GM23338 (cell line): ENCODE results near the gene CDK16. TPM values are rescaled to one million over a fixed set of nuclear protein-coding genes. Genes with fewer than 3 reads are reported as not detected.
A peak's percentile ranks its signal among the peaks of the same experiment; 100 is the strongest.

Experiments used
- ATAC-seq: fragments of 200-7000 bp; cut with Tn5 transposase; 3 replicates; pipeline ENCODE4 v1.9.1; 2020
- DNase-seq: peaks from one replicate; pipeline ENCODE4 v3.0.0-alpha.2; 2015; ENCODE audit warnings: low spot score
- H2AFZ ChIP-seq: fragments of 200-600 bp; sonication (generic); 2 replicates; pipeline ENCODE4 v1.8.0; 2016; ENCODE audit warnings: antibody characterized with exemption, mild to moderate bottlenecking, moderate library complexity
- H3F3A ChIP-seq: fragments of 200-600 bp; sonication (generic); replicated peaks from 2 replicates; pipeline ENCODE4 v1.8.0; 2017; ENCODE audit warnings: antibody characterized with exemption, mixed run types, low read depth
- H3K27ac ChIP-seq: fragments of 200-600 bp; sonication (generic); 2 replicates; pipeline ENCODE4 v1.6.1; 2016; ENCODE audit warnings: low read depth
- H3K27me3 ChIP-seq: fragments of 200-600 bp; sonication (generic); 2 replicates; pipeline ENCODE4 v1.8.0; 2016; ENCODE audit warnings: mild to moderate bottlenecking, mixed run types, moderate library complexity; ENCODE audit not compliant: insufficient read depth
- H3K36me3 ChIP-seq: fragments of 200-600 bp; sonication (generic); 2 replicates; pipeline ENCODE4 v1.8.0; 2016; ENCODE audit warnings: mild to moderate bottlenecking; ENCODE audit not compliant: insufficient read depth
- H3K4me1 ChIP-seq: fragments of 200-600 bp; sonication (generic); 2 replicates; pipeline ENCODE4 v1.8.0; 2016; ENCODE audit warnings: mild to moderate bottlenecking, moderate library complexity; ENCODE audit not compliant: insufficient read depth
- H3K4me2 ChIP-seq: fragments of 200-600 bp; sonication (generic); 2 replicates; pipeline ENCODE4 v1.7.1; 2017; ENCODE audit warnings: mixed run types
- H3K4me3 ChIP-seq: fragments of 200-600 bp; sonication (generic); 2 replicates; pipeline ENCODE4 v1.6.1; 2016; ENCODE audit warnings: mixed run types
- H3K79me2 ChIP-seq: fragments of 200-600 bp; sonication (generic); replicated peaks from 2 replicates; pipeline ENCODE4 v1.8.0; 2017; ENCODE audit warnings: mild to moderate bottlenecking; ENCODE audit not compliant: insufficient read depth
- H3K9me2 ChIP-seq: fragments of 200-600 bp; sonication (generic); 2 replicates; pipeline ENCODE4 v1.8.0; 2017; ENCODE audit not compliant: insufficient read depth
- H4K20me1 ChIP-seq: fragments of 200-600 bp; sonication (generic); replicated peaks from 2 replicates; pipeline ENCODE4 v1.8.0; 2017; ENCODE audit warnings: mild to moderate bottlenecking; ENCODE audit not compliant: insufficient read depth
- H3K27ac Mint-ChIP-seq: 2 replicates; pipeline ENCODE4 v1.8.0; 2020; ENCODE audit warnings: inconsistent platforms, mild to moderate bottlenecking, moderate library complexity, mixed read lengths
- H3K27me3 Mint-ChIP-seq: 3 replicates; pipeline ENCODE4 v1.8.0; 2022; ENCODE audit warnings: low read depth, mild to moderate bottlenecking, moderate library complexity, mixed read lengths, inconsistent platforms; ENCODE audit not compliant: insufficient read depth, poor library complexity
- H3K36me3 Mint-ChIP-seq: 3 replicates; pipeline ENCODE4 v1.8.0; 2021; ENCODE audit warnings: low read depth, mild to moderate bottlenecking, inconsistent platforms, moderate library complexity, mixed read lengths
- H3K4me1 Mint-ChIP-seq: 3 replicates; pipeline ENCODE4 v1.8.0; 2020; ENCODE audit warnings: mild to moderate bottlenecking, inconsistent platforms, mixed read lengths
- H3K4me3 Mint-ChIP-seq: 3 replicates; pipeline ENCODE4 v1.8.0; 2021; ENCODE audit warnings: moderate library complexity, mild to moderate bottlenecking, inconsistent platforms, mixed read lengths
- H3K9me3 Mint-ChIP-seq: 3 replicates; pipeline ENCODE4 v1.8.0; 2020; ENCODE audit warnings: moderate library complexity, mild to moderate bottlenecking, inconsistent platforms, mixed read lengths
- EZH2 ChIP-seq: fragments of 200-600 bp; sonication (generic); IDR thresholded peaks from one replicate; pipeline ENCODE4 v1.8.0; 2017; ENCODE audit warnings: antibody characterized with exemption, mild to moderate bottlenecking, low read depth; ENCODE audit not compliant: unreplicated experiment
- EZH2phosphoT487 ChIP-seq: fragments of 200-600 bp; sonication (generic); IDR thresholded peaks from one replicate; pipeline ENCODE4 v1.8.1; 2018; ENCODE audit warnings: antibody characterized with exemption; ENCODE audit not compliant: unreplicated experiment
- NANOG ChIP-seq: IDR thresholded peaks from 2 replicates; pipeline ENCODE4 v1.6.1; 2016; ENCODE audit warnings: antibody characterized with exemption, borderline replicate concordance
- POLR2AphosphoS5 ChIP-seq: IDR thresholded peaks from 2 replicates; pipeline ENCODE4 v1.6.1; 2016; ENCODE audit warnings: antibody characterized with exemption, low read depth
- STAT1 ChIP-seq: IDR thresholded peaks from one replicate; pipeline ENCODE4 v1.6.1; 2016; ENCODE audit warnings: antibody characterized with exemption; ENCODE audit not compliant: unreplicated experiment
- polyA plus RNA-seq: library from polyadenylated mRNA; unstranded; fragments of >200 nt; fragmentation: Nextera tagmentation; extraction: Ambion mirVana; gene quantifications from 2 replicates; pipeline ENCODE4 v1.2.1, GENCODE V29; 2016
- total RNA-seq: library from RNA; depleted of rRNA; stranded (reverse); fragments of >200 nt; shearing (Covaris generic); gene quantifications from 2 replicates; pipeline ENCODE4 v1.2.3, GENCODE V29; 2014
- TF ChIP-seq, protein P1 (sequence below): IDR thresholded peaks from one replicate; pipeline ENCODE4 v1.6.1; 2018; ENCODE audit warnings: antibody characterized with exemption; ENCODE audit not compliant: unreplicated experiment

CDK16 gene
- total and polyA plus RNA-seq, 2 experiments from 2014 or later, result 58.9 to 158 TPM

DNA sequence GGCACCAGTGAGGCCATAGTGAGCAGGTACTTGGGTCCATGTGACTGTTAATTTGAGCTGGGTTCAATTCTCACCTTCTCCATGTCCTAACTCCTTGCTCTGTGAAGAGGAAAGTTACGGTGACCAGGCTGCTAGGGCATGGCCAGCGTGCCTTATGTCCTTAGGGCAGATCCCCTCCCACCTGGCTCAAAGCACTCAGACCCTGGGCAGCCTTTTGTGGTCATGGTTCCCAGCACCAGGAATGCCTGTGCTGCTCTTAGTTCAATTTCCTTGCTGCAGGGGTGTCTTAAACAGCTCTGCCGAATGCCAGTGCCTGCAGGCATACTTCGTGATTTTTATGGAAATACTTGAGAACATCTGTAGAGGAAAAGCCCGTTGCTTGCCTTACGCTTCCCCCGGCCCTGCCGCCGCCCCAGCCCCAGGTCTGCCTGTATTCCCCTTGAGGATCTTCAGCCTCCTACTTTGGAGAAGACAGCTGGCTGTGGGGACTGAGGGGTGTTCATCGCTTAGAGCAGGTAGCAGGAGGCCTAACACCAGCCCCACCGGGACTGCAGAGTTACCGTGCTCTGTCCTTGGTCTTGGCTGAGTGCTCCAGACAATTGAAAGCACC is 3.1 kb upstream of the CDK16 start:
- Histone ChIP-seq H3K27ac (peak overlapping the region; percentile 84; the same call in 1 of the 2 replicates), H3K4me1 (no peaks in the 10 kb centered on the region), H3K79me2 (peaks cover 18% of the 10 kb centered on the region), H4K20me1 (peaks cover 4% of the 10 kb centered on the region; the same call in 1 of the 2 replicates), H3F3A (peaks cover 7% of the 10 kb centered on the region), H3K4me3 (no peak overlapping the region), H3K4me2 (no peak overlapping the region), H3K27me3 (no peaks in the 10 kb centered on the region), H2AFZ (no peak overlapping the region), H3K9me2 (no peaks in the 10 kb centered on the region), H3K36me3 (peaks cover 29% of the 10 kb centered on the region)
- Mint-ChIP-seq H3K4me3 (no peak overlapping the region), H3K9me3 (no peaks in the 10 kb centered on the region), H3K4me1 (peaks cover 25% of the 10 kb centered on the region), H3K27me3 (peaks cover 21% of the 10 kb centered on the region), H3K36me3 (peaks cover 67% of the 10 kb centered on the region), H3K27ac (no peak overlapping the region)
- DNase-seq (no peak), ATAC-seq (no peak)
- TF ChIP-seq POLR2AphosphoS5 (peak; percentile 10; the same call in 1 of the 2 replicates), EZH2 (no peak), STAT1 (no peak)

DNA sequence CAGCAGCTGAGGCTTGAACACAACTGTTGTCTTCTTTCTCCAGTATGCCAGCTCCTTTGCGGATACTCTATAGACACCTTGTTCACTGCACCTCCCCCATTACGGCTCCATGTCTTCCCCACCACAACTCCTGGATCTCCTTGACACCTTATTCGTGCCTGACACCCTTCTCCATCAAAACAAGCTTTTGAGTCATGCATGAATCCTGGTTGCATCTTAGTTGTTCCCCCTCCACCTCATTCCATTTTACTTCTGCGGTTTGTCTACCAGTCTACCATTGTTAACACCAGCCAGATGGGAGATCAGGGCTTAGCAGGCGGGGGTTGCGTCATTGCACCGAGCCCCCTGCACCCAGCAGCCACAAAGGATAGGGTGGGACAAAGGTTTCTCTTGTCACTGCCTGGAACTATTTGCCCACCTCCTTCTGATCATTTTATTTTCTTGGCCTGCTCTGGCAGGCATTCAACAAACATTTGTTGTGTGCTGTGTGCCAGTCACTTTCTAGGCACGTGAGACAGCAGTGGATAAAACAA is 2.0 kb upstream of the CDK16 start:
- Histone ChIP-seq H3K36me3 (peaks cover 21% of the 10 kb centered on the region), H3K79me2 (peaks cover 29% of the 10 kb centered on the region), H3K4me3 (peak overlapping the region; percentile 37; the same call in 1 of the 2 replicates), H3F3A (peaks cover 7% of the 10 kb centered on the region), H3K27ac (peak overlapping the region; percentile 84), H3K4me2 (0 out of 2 replicates have a peak overlapping the region, but pooled peaks have one; percentile 17), H3K4me1 (no peaks in the 10 kb centered on the region), H3K9me2 (no peaks in the 10 kb centered on the region), H3K27me3 (no peaks in the 10 kb centered on the region), H4K20me1 (peaks cover 4% of the 10 kb centered on the region; the same call in 1 of the 2 replicates), H2AFZ (no peak overlapping the region)
- Mint-ChIP-seq H3K36me3 (peaks cover 56% of the 10 kb centered on the region), H3K4me1 (peaks cover 31% of the 10 kb centered on the region), H3K27ac (peak overlapping the region; percentile 95), H3K4me3 (peak overlapping the region; percentile 92; the same call in 1 of the 3 replicates), H3K9me3 (no peaks in the 10 kb centered on the region), H3K27me3 (peaks cover 22% of the 10 kb centered on the region)
- ATAC-seq (no peak), DNase-seq (no peak)
- TF ChIP-seq EZH2phosphoT487 (no peak), EZH2 (no peak), POLR2AphosphoS5 (no peak), NANOG (no peak)
- TF ChIP-seq, protein P1, sequence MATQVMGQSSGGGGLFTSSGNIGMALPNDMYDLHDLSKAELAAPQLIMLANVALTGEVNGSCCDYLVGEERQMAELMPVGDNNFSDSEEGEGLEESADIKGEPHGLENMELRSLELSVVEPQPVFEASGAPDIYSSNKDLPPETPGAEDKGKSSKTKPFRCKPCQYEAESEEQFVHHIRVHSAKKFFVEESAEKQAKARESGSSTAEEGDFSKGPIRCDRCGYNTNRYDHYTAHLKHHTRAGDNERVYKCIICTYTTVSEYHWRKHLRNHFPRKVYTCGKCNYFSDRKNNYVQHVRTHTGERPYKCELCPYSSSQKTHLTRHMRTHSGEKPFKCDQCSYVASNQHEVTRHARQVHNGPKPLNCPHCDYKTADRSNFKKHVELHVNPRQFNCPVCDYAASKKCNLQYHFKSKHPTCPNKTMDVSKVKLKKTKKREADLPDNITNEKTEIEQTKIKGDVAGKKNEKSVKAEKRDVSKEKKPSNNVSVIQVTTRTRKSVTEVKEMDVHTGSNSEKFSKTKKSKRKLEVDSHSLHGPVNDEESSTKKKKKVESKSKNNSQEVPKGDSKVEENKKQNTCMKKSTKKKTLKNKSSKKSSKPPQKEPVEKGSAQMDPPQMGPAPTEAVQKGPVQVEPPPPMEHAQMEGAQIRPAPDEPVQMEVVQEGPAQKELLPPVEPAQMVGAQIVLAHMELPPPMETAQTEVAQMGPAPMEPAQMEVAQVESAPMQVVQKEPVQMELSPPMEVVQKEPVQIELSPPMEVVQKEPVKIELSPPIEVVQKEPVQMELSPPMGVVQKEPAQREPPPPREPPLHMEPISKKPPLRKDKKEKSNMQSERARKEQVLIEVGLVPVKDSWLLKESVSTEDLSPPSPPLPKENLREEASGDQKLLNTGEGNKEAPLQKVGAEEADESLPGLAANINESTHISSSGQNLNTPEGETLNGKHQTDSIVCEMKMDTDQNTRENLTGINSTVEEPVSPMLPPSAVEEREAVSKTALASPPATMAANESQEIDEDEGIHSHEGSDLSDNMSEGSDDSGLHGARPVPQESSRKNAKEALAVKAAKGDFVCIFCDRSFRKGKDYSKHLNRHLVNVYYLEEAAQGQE, result no peak
